HFF-Myc (cell line): Measurements from ENCODE around the gene WDR33.

Experiments used
- DNase-seq: peaks from one replicate; pipeline ENCODE4 v3.0.0-alpha.2; 2011; ENCODE audit warnings: low read depth; ENCODE audit errors: extremely low read depth
- H3K4me3 ChIP-seq: replicated peaks from 2 replicates; pipeline ENCODE4 v1.5.1; 2011; ENCODE audit warnings: low read depth, mild to moderate bottlenecking, control low read depth, low read length
- CTCF ChIP-seq: IDR thresholded peaks from 2 replicates; pipeline ENCODE4 v1.5.1; 2012; ENCODE audit warnings: mild to moderate bottlenecking, low read depth, low read length, control low read depth; ENCODE audit errors: missing control alignments

WDR33 gene

GRCh38 chr2:127683056-127683455 lies 127.9 kb downstream of the WDR33 start:
- no peak for TF ChIP-seq CTCF
- H3K4me3 ChIP-seq: no peak overlapping the region
- DNase-seq: no peak

GRCh38 chr2:127681976-127682857 lies 128.8 kb downstream of the WDR33 start:
- DNase-seq: no peak
- H3K4me3 ChIP-seq: no peak overlapping the region
- TF ChIP-seq CTCF: no peak

- no peak for DNase-seq
- no peak overlapping the region for H3K4me3 ChIP-seq
- no peak for TF ChIP-seq CTCF
These were observed 129.6 kb downstream of the WDR33 start for GRCh38 chr2:127681288-127681804.

- no peak overlapping the region for H3K4me3 ChIP-seq
- no peak for TF ChIP-seq CTCF
- no peak for DNase-seq
These were observed 130.2 kb downstream of the WDR33 start for GRCh38 chr2:127680706-127681287.

DNA sequence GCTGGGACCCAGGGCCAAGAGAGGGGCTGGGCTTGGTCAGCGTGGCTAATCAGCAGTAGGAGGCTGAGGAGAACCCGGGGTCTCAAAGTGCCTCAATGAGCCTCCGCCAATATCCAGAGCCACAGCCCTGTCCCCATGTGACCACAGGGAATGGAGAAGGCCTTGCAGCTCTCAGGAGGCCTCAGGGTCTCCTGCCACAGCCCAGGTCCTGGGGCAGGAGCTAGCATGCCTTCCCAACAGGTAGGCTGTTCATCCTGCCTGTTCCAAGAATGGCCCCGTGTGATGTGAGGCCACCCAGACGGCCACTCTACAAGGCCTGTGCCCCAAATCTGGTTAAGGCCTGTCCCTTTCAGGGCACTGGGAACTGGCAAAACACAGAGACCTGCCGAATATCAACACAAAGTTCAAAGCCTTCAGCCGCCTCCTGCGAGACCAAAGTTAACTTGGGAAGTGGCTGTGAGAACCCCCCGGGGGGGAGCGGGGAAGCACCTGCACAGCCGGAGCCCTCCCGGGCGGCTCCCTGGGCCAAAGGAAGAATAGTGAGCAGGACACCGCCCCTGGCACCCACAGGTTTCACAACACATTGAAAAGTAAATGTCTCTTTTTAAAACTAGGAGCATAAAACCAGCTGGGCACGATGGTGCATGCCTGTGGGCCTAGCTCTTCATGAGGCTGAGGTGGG lies 131.2 kb downstream of the WDR33 start:
- H3K4me3 ChIP-seq: no peak overlapping the region
- TF ChIP-seq CTCF: no peak
- DNase-seq: no peak

DNA sequence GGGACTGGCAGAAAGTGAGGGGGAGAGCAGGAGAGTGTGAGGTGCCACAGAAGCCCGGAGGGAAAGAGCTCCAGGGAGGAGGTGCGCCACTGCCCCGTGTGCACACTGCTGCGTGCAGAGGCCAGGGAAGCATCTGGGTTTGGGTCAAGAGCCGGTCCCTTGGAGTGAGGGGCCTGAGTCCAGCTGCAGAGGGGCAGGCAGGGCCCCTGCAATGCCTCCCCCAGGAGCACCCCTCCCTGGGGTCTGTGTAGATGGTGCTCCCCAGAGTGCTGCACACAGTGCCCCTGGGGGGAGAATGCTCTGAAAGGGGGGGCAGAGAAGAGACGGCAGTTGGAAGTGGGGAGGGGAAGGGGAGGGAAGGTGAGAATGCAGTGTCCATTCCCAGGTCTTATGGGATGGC lies 132.0 kb downstream of the WDR33 start:
- H3K4me3 ChIP-seq: no peak overlapping the region
- DNase-seq: no peak
- no peak for TF ChIP-seq CTCF
